ENCODE data around the gene LZTR1. TPM values are rescaled to one million over a fixed set of nuclear protein-coding genes. Genes with fewer than 3 reads are reported as not detected.
"Not testable (repeated sequence)": the region's sequence is repeated elsewhere in the genome, so short reads cannot be mapped to it uniquely, and the experiment has no call there.

The LZTR1 gene
- polyA plus RNA-seq, 3 donors from 2014 or later: 8.1 to 18.4 (median 11.1) TPM

GRCh38 chr22:20965104-20965887 is 16.8 kb upstream of the LZTR1 start:
- no peak for DNase-seq
- H3K4me3 Mint-ChIP-seq: peak overlapping the region in 2 of 5 donors; percentile 18 to 32
- H3K27me3 Mint-ChIP-seq (ENCODE audit: low read depth in 3 of 3): peaks cover 5 to 16% (median 9%) of the 10 kb centered on the region in 3 donors
- no peaks in the 10 kb centered on the region for H3K36me3 Mint-ChIP-seq
- H3K9me3 Mint-ChIP-seq: no peaks in the 10 kb centered on the region
- no peak overlapping the region for H3K27ac Mint-ChIP-seq
- H3K4me1 Mint-ChIP-seq: peaks cover 6 to 7% of the 10 kb centered on the region in 2 donors

GRCh38 chr22:20965888-20966855 is 15.9 kb upstream of the LZTR1 start:
- Mint-ChIP-seq H3K36me3 (no peaks in the 10 kb centered on the region), H3K4me1 (peaks cover 6 to 7% of the 10 kb centered on the region in 2 donors), H3K27ac (no peak overlapping the region), H3K9me3 (no peaks in the 10 kb centered on the region), H3K27me3 (ENCODE audit: low read depth in 3 of 3) (peaks cover 5 to 15% (median 9%) of the 10 kb centered on the region in 3 donors), H3K4me3 (peak overlapping the region in 2 of 5 donors; percentile 18 to 32)
- DNase-seq: no peak

GRCh38 chr22:20966883-20967696 is 15.0 kb upstream of the LZTR1 start, which contains the start of gene AIFM3:
AIFM3 (plus strand) TSS chr22:20967255; CDS start chr22:20967945, 690 bp downstream.
- H3K9me3 Mint-ChIP-seq: no peaks in the 10 kb centered on the region
- H3K4me1 Mint-ChIP-seq: peaks cover 5 to 6% of the 10 kb centered on the region in 2 donors
- no peak within 1 kb of the TSS for H3K4me3 Mint-ChIP-seq
- peaks cover 5 to 12% (median 9%) of the 10 kb centered on the region in 3 donors for H3K27me3 Mint-ChIP-seq (ENCODE audit: low read depth in 3 of 3)
- no peak within 1 kb of the TSS for H3K27ac Mint-ChIP-seq
- DNase-seq: no peak
- H3K36me3 Mint-ChIP-seq: no peaks in the 10 kb centered on the region

- DNase-seq: no peak
- peaks cover 5 to 6% of the 10 kb centered on the region in 2 donors for H3K4me1 Mint-ChIP-seq
- H3K4me3 Mint-ChIP-seq: no peak overlapping the region
- no peak overlapping the region for H3K27ac Mint-ChIP-seq
- H3K36me3 Mint-ChIP-seq: no peaks in the 10 kb centered on the region
- peaks cover 5 to 12% (median 7%) of the 10 kb centered on the region in 3 donors for H3K27me3 Mint-ChIP-seq (ENCODE audit: low read depth in 3 of 3)
- no peaks in the 10 kb centered on the region for H3K9me3 Mint-ChIP-seq
Measured at GRCh38 chr22:20967697-20968211, 14.3 kb upstream of the LZTR1 start.

GRCh38 chr22:20968281-20968977 is 13.7 kb upstream of the LZTR1 start:
- H3K9me3 Mint-ChIP-seq: no peaks in the 10 kb centered on the region
- no peak overlapping the region for H3K4me3 Mint-ChIP-seq
- H3K36me3 Mint-ChIP-seq: no peaks in the 10 kb centered on the region
- H3K4me1 Mint-ChIP-seq: peaks cover 5 to 6% of the 10 kb centered on the region in 2 donors
- peak overlapping the region in 1 of 6 donors; percentile 45 for H3K27ac Mint-ChIP-seq
- peaks cover 5 to 12% (median 7%) of the 10 kb centered on the region in 3 donors for H3K27me3 Mint-ChIP-seq (ENCODE audit: low read depth in 3 of 3)
- DNase-seq: no peak

GRCh38 chr22:20970939-20971657 is 11.0 kb upstream of the LZTR1 start:
- Mint-ChIP-seq H3K36me3 (no peaks in the 10 kb centered on the region), H3K27me3 (ENCODE audit: low read depth in 3 of 3) (peaks cover 0 to 2% (median 2%) of the 10 kb centered on the region in 3 donors), H3K4me1 (no peaks in the 10 kb centered on the region), H3K27ac (no peak overlapping the region), H3K4me3 (no peak overlapping the region), H3K9me3 (no peaks in the 10 kb centered on the region)
- no peak for DNase-seq

- H3K27me3 Mint-ChIP-seq (ENCODE audit: low read depth in 3 of 3); H3K36me3 Mint-ChIP-seq; H3K27ac Mint-ChIP-seq; DNase-seq; H3K4me1 Mint-ChIP-seq; H3K4me3 Mint-ChIP-seq; H3K9me3 Mint-ChIP-seq: not testable (repeated sequence)
Measured at GRCh38 chr22:20972014-20972694, 9.9 kb upstream of the LZTR1 start.

- Mint-ChIP-seq H3K9me3 (no peaks in the 10 kb centered on the region), H3K36me3 (no peaks in the 10 kb centered on the region), H3K27me3 (ENCODE audit: low read depth in 3 of 3) (peaks cover 0 to 3% (median 2%) of the 10 kb centered on the region in 3 donors)
Measured at GRCh38 chr22:20972933-20973577, 9.0 kb upstream of the LZTR1 start.

GRCh38 chr22:20973634-20974286 is 8.3 kb upstream of the LZTR1 start:
- H3K27ac Mint-ChIP-seq: no peak overlapping the region
- no peaks in the 10 kb centered on the region for H3K4me1 Mint-ChIP-seq
- no peak for DNase-seq
- no peaks in the 10 kb centered on the region for H3K9me3 Mint-ChIP-seq
- no peak overlapping the region for H3K4me3 Mint-ChIP-seq
- peaks cover 0 to 3% (median under 1%) of the 10 kb centered on the region in 3 donors for H3K27me3 Mint-ChIP-seq (ENCODE audit: low read depth in 3 of 3)
- H3K36me3 Mint-ChIP-seq: no peaks in the 10 kb centered on the region

More at GRCh38 chr22:20972933-20973577, 9.0 kb upstream of the LZTR1 start:
- H3K4me1 Mint-ChIP-seq: no peaks in the 10 kb centered on the region
- no peak overlapping the region for H3K4me3 Mint-ChIP-seq
- H3K27ac Mint-ChIP-seq: no peak overlapping the region
- DNase-seq: no peak

- H3K4me1 Mint-ChIP-seq: peaks cover 3 to 4% of the 10 kb centered on the region in 2 donors
- no peaks in the 10 kb centered on the region for H3K9me3 Mint-ChIP-seq
- no peak for DNase-seq
- no peak overlapping the region for H3K27ac Mint-ChIP-seq
- H3K36me3 Mint-ChIP-seq: no peaks in the 10 kb centered on the region
- no peak overlapping the region for H3K4me3 Mint-ChIP-seq
- H3K27me3 Mint-ChIP-seq (ENCODE audit: low read depth in 3 of 3): peaks cover 0 to 3% (median 0%) of the 10 kb centered on the region in 3 donors
Measured at GRCh38 chr22:20974336-20974955, 7.7 kb upstream of the LZTR1 start.

All from immature natural killer cell (primary cell).